Mesendoderm (in vitro differentiated cells): ENCODE measurements around the gene APBB2.

Experiments
- DNase-seq: peaks from one replicate; pipeline ENCODE4 v3.0.0; 2013
- H2AK5ac ChIP-seq: 2 replicates; pipeline ENCODE4 v1.6.1; 2013; ENCODE audit warnings: low read length, inconsistent platforms
- H2BK120ac ChIP-seq: 2 replicates; pipeline ENCODE4 v1.6.1; 2013; ENCODE audit warnings: low read depth, mild to moderate bottlenecking, low read length, moderate library complexity, mixed read lengths
- H2BK15ac ChIP-seq: replicated peaks from 2 replicates; pipeline ENCODE4 v1.6.1; 2013; ENCODE audit warnings: low read depth, mild to moderate bottlenecking, moderate library complexity
- H2BK5ac ChIP-seq: 2 replicates; pipeline ENCODE4 v1.6.1; 2013; ENCODE audit warnings: low read length, inconsistent platforms
- H3K18ac ChIP-seq: 2 replicates; pipeline ENCODE4 v1.6.1; 2013; ENCODE audit warnings: mild to moderate bottlenecking, low read length, mixed read lengths
- H3K23ac ChIP-seq: one replicate; pipeline ENCODE4 v1.6.1; 2013; ENCODE audit warnings: low read length
- H3K27ac ChIP-seq: 2 replicates; pipeline ENCODE4 v1.5.1; 2013; ENCODE audit warnings: low read depth, mild to moderate bottlenecking, inconsistent platforms, low read length, moderate library complexity
- H3K27me3 ChIP-seq: 2 replicates; pipeline ENCODE4 v1.6.1; 2013; ENCODE audit warnings: low read length, control low read depth, mild to moderate bottlenecking, inconsistent platforms; ENCODE audit not compliant: insufficient read depth, poor library complexity
- H3K36me3 ChIP-seq: 2 replicates; pipeline ENCODE4 v1.6.1; 2013; ENCODE audit warnings: low read length, inconsistent platforms; ENCODE audit not compliant: control insufficient read depth, insufficient read depth
- H3K4ac ChIP-seq: one replicate; pipeline ENCODE4 v1.6.1; 2013; ENCODE audit warnings: low read depth, mild to moderate bottlenecking, low read length, moderate library complexity
- H3K4me1 ChIP-seq: 2 replicates; pipeline ENCODE4 v1.6.1; 2013; ENCODE audit warnings: low read depth, low read length, inconsistent platforms; ENCODE audit not compliant: control insufficient read depth
- H3K4me2 ChIP-seq: 2 replicates; pipeline ENCODE4 v1.6.1; 2013; ENCODE audit warnings: low read length
- H3K4me3 ChIP-seq: 2 replicates; pipeline ENCODE4 v1.5.1; 2013; ENCODE audit warnings: mild to moderate bottlenecking, low read length
- H3K56ac ChIP-seq: one replicate; pipeline ENCODE4 v1.6.1; 2013; ENCODE audit warnings: low read length
- H3K79me1 ChIP-seq: 2 replicates; pipeline ENCODE4 v1.6.1; 2013; ENCODE audit warnings: low read length, inconsistent platforms
- H3K79me2 ChIP-seq: 2 replicates; pipeline ENCODE4 v1.6.1; 2013; ENCODE audit warnings: mild to moderate bottlenecking, low read length; ENCODE audit not compliant: control insufficient read depth, insufficient read depth
- H3K9ac ChIP-seq: 2 replicates; pipeline ENCODE4 v1.6.1; 2013; ENCODE audit warnings: low read length, inconsistent platforms
- H4K5ac ChIP-seq: one replicate; pipeline ENCODE4 v1.6.1; 2013; ENCODE audit warnings: low read length
- H4K8ac ChIP-seq: one replicate; pipeline ENCODE4 v1.6.1; 2013; ENCODE audit warnings: low read depth, mild to moderate bottlenecking, control low read depth, low read length, moderate library complexity
- WGBS: extraction: QIAGEN DNeasy Blood & Tissue Kit; methylation state at CpG from one replicate; pipeline ENCODE4 v1.1.7; 2013; ENCODE audit warnings: low lambda C conversion rate, missing lambda C conversion rate; ENCODE audit not compliant: insufficient coverage; ENCODE audit errors: extremely low coverage; 5-methylcytosine and 5-hydroxymethylcytosine counted together

Gene APBB2

DNA sequence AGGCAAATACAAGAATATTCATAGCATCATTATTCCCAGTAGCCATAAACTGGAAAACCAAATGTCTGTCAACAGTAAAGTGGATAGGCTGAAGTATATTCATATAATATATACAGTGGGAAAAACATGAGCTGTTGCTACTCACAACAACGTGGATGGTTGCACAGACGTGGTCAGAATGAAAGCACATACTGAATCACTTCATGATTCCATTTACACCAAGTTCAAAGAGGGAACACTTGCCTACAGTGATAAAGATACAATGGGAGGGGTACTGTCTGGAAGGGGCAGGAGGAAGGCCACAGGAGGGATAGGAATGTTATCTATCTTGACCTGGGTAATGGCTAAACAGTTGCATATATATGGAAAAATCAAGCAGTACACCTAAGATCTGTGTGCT lies 25.3 kb downstream of the APBB2 start:
- H3K4me2 ChIP-seq, result no peak overlapping the region
- no peak overlapping the region for H4K5ac ChIP-seq
- no peak overlapping the region for H2BK5ac ChIP-seq
- no peak overlapping the region for H3K27ac ChIP-seq
- H3K18ac ChIP-seq, result no peak overlapping the region
- no peaks in the 10 kb centered on the region for H3K4me1 ChIP-seq
- H3K79me1 ChIP-seq, result peaks cover 2% of the 10 kb centered on the region
- no peak overlapping the region for H2BK120ac ChIP-seq
- no peak overlapping the region for H2AK5ac ChIP-seq
- H3K4me3 ChIP-seq, result no peak overlapping the region
- WGBS, result no CpG with 5 or more reads among the region's 2 CpGs
- H3K4ac ChIP-seq, result no peak overlapping the region
- H2BK15ac ChIP-seq, result no peak overlapping the region
- no peak overlapping the region for H3K23ac ChIP-seq
- no peaks in the 10 kb centered on the region for H3K27me3 ChIP-seq
- DNase-seq, result no peak
- no peak overlapping the region for H4K8ac ChIP-seq
- H3K79me2 ChIP-seq, result peaks cover 6% of the 10 kb centered on the region
- no peak overlapping the region for H3K56ac ChIP-seq
- no peaks in the 10 kb centered on the region for H3K36me3 ChIP-seq
- no peak overlapping the region for H3K9ac ChIP-seq

DNA sequence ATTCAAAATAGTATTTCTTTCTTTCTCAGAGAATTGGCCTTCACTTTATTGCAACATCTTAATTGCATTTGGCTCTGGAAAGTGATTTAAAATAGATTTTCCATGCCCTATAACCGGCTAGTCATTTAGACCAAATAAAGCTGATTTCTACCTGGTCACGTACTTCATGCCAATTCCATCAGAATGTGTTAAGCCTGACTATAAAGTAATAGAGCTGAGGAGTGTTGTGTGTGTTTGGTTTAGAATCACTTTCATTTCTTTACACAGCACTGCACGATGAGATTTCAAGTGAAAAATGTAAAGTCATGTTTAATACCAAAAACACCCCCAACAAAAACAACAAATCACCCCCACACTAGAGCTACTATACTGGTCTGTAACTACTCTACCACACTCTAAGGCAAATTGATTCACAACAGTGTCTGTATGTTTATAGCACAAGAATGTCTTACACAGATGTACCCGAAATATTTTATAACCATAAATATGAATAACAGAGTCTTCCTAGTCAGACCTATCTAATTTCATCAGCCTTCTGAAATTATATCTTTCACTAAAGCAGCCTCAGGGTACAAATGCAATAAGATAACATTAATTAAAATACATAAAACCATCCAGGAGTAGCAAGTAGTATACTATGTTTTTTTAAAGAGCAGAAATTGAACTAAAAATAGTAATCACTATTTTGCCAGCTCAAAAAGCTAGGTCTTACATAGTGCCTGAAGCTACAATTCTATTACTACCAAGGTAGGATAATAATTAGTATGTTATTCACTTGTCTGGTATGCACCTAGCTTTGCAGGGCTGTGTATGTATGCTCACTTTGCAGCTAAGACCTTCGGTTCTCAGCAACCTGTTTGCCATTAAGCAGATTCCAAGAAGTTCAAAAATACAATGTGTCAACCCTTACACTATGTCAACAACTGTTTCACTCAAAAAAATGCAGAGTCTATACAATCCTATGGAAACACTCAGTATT lies 28.4 kb downstream of the APBB2 start:
- no CpG with 5 or more reads among the region's 5 CpGs for WGBS
- Histone ChIP-seq H3K27me3 (no peaks in the 10 kb centered on the region), H3K4me3 (no peak overlapping the region), H3K36me3 (no peaks in the 10 kb centered on the region), H4K8ac (no peak overlapping the region), H3K79me2 (peaks cover 3% of the 10 kb centered on the region), H3K9ac (no peak overlapping the region), H3K23ac (no peak overlapping the region), H3K56ac (no peak overlapping the region), H3K79me1 (peaks cover 4% of the 10 kb centered on the region), H2AK5ac (no peak overlapping the region), H3K4me2 (no peak overlapping the region), H3K18ac (no peak overlapping the region), H2BK5ac (no peak overlapping the region), H2BK120ac (no peak overlapping the region), H3K27ac (no peak overlapping the region), H4K5ac (no peak overlapping the region), H2BK15ac (no peak overlapping the region), H3K4ac (no peak overlapping the region), H3K4me1 (no peaks in the 10 kb centered on the region)
- DNase-seq, result no peak

DNA sequence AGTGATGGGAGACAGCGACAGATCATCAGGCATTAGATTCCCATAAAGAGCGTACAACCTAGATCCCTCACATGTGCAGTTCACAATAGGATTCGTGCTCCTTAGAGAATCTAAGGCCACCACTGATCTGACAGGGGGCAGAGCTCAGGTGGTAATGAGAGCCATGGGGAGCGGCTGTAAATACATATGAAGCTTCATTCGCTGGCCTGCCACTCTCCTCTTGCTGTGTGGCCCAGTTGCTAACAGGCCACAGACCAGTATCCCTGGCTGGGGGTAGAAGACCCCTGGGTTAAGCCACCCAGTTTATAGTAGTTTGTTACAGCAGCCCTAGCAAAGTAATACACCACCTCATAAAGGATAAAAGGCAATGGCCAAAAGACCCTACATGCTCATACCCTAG lies 30.3 kb downstream of the APBB2 start:
- no peak overlapping the region for H3K18ac ChIP-seq
- H3K4me3 ChIP-seq, result no peak overlapping the region
- H2BK15ac ChIP-seq, result no peak overlapping the region
- no peak for DNase-seq
- H3K27ac ChIP-seq, result no peak overlapping the region
- H3K27me3 ChIP-seq, result no peaks in the 10 kb centered on the region
- no peak overlapping the region for H4K8ac ChIP-seq
- no peak overlapping the region for H3K4ac ChIP-seq
- no CpG with 5 or more reads among the region's 5 CpGs for WGBS
- H3K4me1 ChIP-seq, result no peaks in the 10 kb centered on the region
- no peak overlapping the region for H2BK5ac ChIP-seq
- no peak overlapping the region for H3K56ac ChIP-seq
- peaks cover 4% of the 10 kb centered on the region for H3K79me1 ChIP-seq
- H3K9ac ChIP-seq, result no peak overlapping the region
- no peak overlapping the region for H3K23ac ChIP-seq
- no peaks in the 10 kb centered on the region for H3K36me3 ChIP-seq
- H4K5ac ChIP-seq, result no peak overlapping the region
- H3K4me2 ChIP-seq, result no peak overlapping the region
- H3K79me2 ChIP-seq, result peaks cover 3% of the 10 kb centered on the region
- H2BK120ac ChIP-seq, result no peak overlapping the region
- H2AK5ac ChIP-seq, result no peak overlapping the region

DNA sequence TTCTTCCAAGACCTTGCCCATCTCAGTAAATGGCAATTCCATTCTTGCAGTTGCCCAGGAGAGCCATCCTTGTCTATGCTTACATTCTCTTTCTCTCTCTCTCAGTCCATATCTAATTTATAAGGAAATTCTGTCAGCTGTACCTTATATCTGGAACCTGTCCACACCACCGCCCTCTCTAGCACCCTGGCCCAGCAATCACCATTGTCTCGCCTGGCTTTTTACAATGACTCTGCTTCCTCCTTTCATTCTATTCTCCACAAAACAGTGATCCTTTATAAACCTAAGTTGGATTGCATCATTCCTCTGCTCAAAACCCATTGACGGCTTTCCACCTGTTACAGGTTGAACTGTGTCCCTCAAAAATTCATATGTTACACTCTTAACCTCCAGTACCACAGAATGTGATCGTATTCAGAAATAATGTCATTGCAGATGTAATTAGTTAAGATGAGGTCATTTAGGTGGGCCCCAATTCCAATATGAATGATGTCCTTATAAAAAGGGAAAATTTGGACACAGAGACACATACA lies 31.3 kb downstream of the APBB2 start:
- Histone ChIP-seq H3K4me2 (no peak overlapping the region), H2BK120ac (no peak overlapping the region), H3K36me3 (no peaks in the 10 kb centered on the region), H3K79me2 (peaks cover 3% of the 10 kb centered on the region), H4K5ac (no peak overlapping the region), H3K27ac (no peak overlapping the region), H3K23ac (no peak overlapping the region), H3K79me1 (peaks cover 5% of the 10 kb centered on the region), H3K9ac (no peak overlapping the region), H2AK5ac (no peak overlapping the region), H3K4me1 (no peaks in the 10 kb centered on the region), H3K18ac (no peak overlapping the region), H4K8ac (no peak overlapping the region), H2BK5ac (no peak overlapping the region), H3K4me3 (no peak overlapping the region), H3K56ac (no peak overlapping the region), H3K27me3 (no peaks in the 10 kb centered on the region), H3K4ac (no peak overlapping the region), H2BK15ac (no peak overlapping the region)
- no peak for DNase-seq
- WGBS, result no CpG with 5 or more reads among the region's 4 CpGs

DNA sequence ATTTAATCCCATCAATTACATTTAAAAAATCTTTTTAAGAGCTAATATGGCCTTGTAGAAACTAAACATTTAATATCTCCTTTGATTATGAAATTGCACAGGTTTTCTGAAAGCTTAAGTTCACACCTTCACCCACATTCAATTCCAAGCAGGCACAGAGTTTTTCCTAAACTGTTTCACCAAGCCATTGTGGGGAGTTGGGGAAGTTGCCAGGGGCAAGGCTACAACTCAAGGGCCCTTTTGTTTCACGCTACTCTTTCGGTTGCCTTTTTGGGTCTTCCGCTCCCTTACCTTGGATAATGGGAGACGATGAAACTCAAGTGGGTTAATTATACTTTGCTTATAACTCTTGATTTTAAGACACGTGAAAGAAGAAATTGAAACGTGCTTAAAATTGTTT lies 33.3 kb downstream of the APBB2 start:
- H2BK5ac ChIP-seq, result no peak overlapping the region
- peaks cover 6% of the 10 kb centered on the region for H3K79me2 ChIP-seq
- H3K4me2 ChIP-seq, result no peak overlapping the region
- H2BK15ac ChIP-seq, result no peak overlapping the region
- H3K23ac ChIP-seq, result no peak overlapping the region
- H3K79me1 ChIP-seq, result peaks cover 8% of the 10 kb centered on the region
- no peak overlapping the region for H2AK5ac ChIP-seq
- H3K18ac ChIP-seq, result no peak overlapping the region
- no peaks in the 10 kb centered on the region for H3K36me3 ChIP-seq
- H2BK120ac ChIP-seq, result no peak overlapping the region
- no peak overlapping the region for H3K27ac ChIP-seq
- H3K27me3 ChIP-seq, result no peaks in the 10 kb centered on the region
- H3K9ac ChIP-seq, result no peak overlapping the region
- H4K5ac ChIP-seq, result no peak overlapping the region
- DNase-seq, result no peak
- no peak overlapping the region for H3K56ac ChIP-seq
- H3K4ac ChIP-seq, result no peak overlapping the region
- H3K4me1 ChIP-seq, result no peaks in the 10 kb centered on the region
- no peak overlapping the region for H4K8ac ChIP-seq
- no peak overlapping the region for H3K4me3 ChIP-seq
- no CpG with 5 or more reads among the region's 6 CpGs for WGBS
